CD14-positive monocyte (primary cell): ENCODE measurements around the gene IFT27. TPM values are rescaled to one million over a fixed set of nuclear protein-coding genes. Genes with fewer than 3 reads are reported as not detected.

Experiments used
- DNase-seq, 3 donors: peaks; one replicate each; pipeline ENCODE4 v3.0.0-alpha.2; 2011 to 2022
- H2AFZ ChIP-seq: 2 replicates; pipeline ENCODE4 v1.6.0; 2012; ENCODE audit warnings: mild to moderate bottlenecking, low read depth, low read length, inconsistent platforms; ENCODE audit not compliant: insufficient read depth, poor library complexity, severe bottlenecking
- H3K27ac ChIP-seq, 2 donors: 1 replicate in 1 of 2; 2 replicates in 1 of 2; pipeline ENCODE4 v1.5.1; 2012 to 2013; ENCODE audit warnings: low read length in 2 of 2, control low read depth in 1 of 2, inconsistent platforms in 1 of 2, low read depth in 1 of 2, mild to moderate bottlenecking in 1 of 2
- H3K27me3 ChIP-seq, 2 donors: one replicate each; pipeline versions ENCODE4 v1.6.0 to v1.6.1; 2011 to 2013; ENCODE audit warnings: low read length in 2 of 2; ENCODE audit not compliant: control insufficient read depth in 2 of 2, insufficient read depth in 2 of 2
- H3K36me3 ChIP-seq, 2 donors: replicated peaks in 1 of 2; 1 replicate in 1 of 2; 2 replicates in 1 of 2; pipeline versions ENCODE4 v1.5.1 to v1.6.1; 2012 to 2013; ENCODE audit warnings: low read length in 2 of 2, control low read depth in 1 of 2, inconsistent platforms in 1 of 2, mild to moderate bottlenecking in 1 of 2; ENCODE audit not compliant: insufficient read depth in 2 of 2, control insufficient read depth in 1 of 2
- H3K4me1 ChIP-seq, 2 donors: 1 replicate in 1 of 2; 2 replicates in 1 of 2; pipeline versions ENCODE4 v1.5.1 to v1.6.1; 2012 to 2013; ENCODE audit warnings: low read length in 2 of 2, control low read depth in 1 of 2, inconsistent platforms in 1 of 2, mild to moderate bottlenecking in 1 of 2, moderate library complexity in 1 of 2; ENCODE audit not compliant: insufficient read depth in 2 of 2, control insufficient read depth in 1 of 2
- H3K4me2 ChIP-seq: replicated peaks from 2 replicates; pipeline ENCODE3; 2012; ENCODE audit warnings: low read length, moderate library complexity, mild to moderate bottlenecking; ENCODE audit not compliant: poor library complexity, severe bottlenecking; ENCODE audit errors: extremely low read depth
- H3K4me3 ChIP-seq, 3 experiments: fragments of 200-600 bp in 1 of 3; sonication (generic) in 1 of 3; replicated peaks in 1 of 3; 1 replicate in 2 of 3; 2 replicates in 1 of 3; pipeline ENCODE4 v1.5.1; 2011 to 2013; ENCODE audit warnings: low read length in 3 of 3, mild to moderate bottlenecking in 3 of 3, control low read depth in 2 of 3, low read depth in 2 of 3, inconsistent platforms in 1 of 3, moderate library complexity in 1 of 3
- H3K79me2 ChIP-seq: 2 replicates; pipeline ENCODE4 v1.6.0; 2012; ENCODE audit warnings: mild to moderate bottlenecking, control low read depth, inconsistent platforms, low read length, moderate library complexity; ENCODE audit not compliant: insufficient read depth
- H3K9ac ChIP-seq: 2 replicates; pipeline ENCODE4 v1.6.0; 2017; ENCODE audit warnings: low read length, mild to moderate bottlenecking; ENCODE audit not compliant: insufficient read depth, poor library complexity, severe bottlenecking
- H3K9me3 ChIP-seq, 2 donors: replicated peaks in 1 of 2; 1 replicate in 1 of 2; 2 replicates in 1 of 2; pipeline versions ENCODE4 v1.5.1 to v1.6.1; 2012 to 2013; ENCODE audit warnings: low read length in 2 of 2, control low read depth in 1 of 2; ENCODE audit not compliant: control insufficient read depth in 1 of 2, insufficient read depth in 1 of 2
- H4K20me1 ChIP-seq: 2 replicates; pipeline ENCODE4 v1.6.0; 2012; ENCODE audit warnings: mild to moderate bottlenecking, low read length, control low read depth, moderate library complexity; ENCODE audit not compliant: insufficient read depth
- H3K27ac Mint-ChIP-seq, 7 donors: one replicate each; pipeline ENCODE4 v1.8.0; 2020; ENCODE audit warnings: mild to moderate bottlenecking in 7 of 7, mixed read lengths in 7 of 7, moderate library complexity in 6 of 7, inconsistent platforms in 2 of 7
- H3K27me3 Mint-ChIP-seq, 3 donors: one replicate each; pipeline ENCODE4 v1.8.0; 2021 to 2022; ENCODE audit warnings: low read depth in 3 of 3, mild to moderate bottlenecking in 3 of 3, mixed read lengths in 3 of 3, moderate library complexity in 3 of 3, inconsistent platforms in 1 of 3
- H3K36me3 Mint-ChIP-seq, 2 donors: one replicate each; pipeline ENCODE4 v1.8.0; 2020; ENCODE audit warnings: mixed read lengths in 2 of 2, inconsistent platforms in 1 of 2, mild to moderate bottlenecking in 1 of 2
- H3K4me1 Mint-ChIP-seq: one replicate; pipeline ENCODE4 v1.8.0; 2020; ENCODE audit warnings: mild to moderate bottlenecking, mixed read lengths
- H3K4me3 Mint-ChIP-seq, 2 donors: one replicate each; pipeline ENCODE4 v1.8.0; 2020; ENCODE audit warnings: mild to moderate bottlenecking in 2 of 2, mixed read lengths in 2 of 2, moderate library complexity in 1 of 2
- H3K9me3 Mint-ChIP-seq, 7 donors: one replicate each; pipeline ENCODE4 v1.8.0; 2020 to 2022; ENCODE audit warnings: mixed read lengths in 7 of 7, mild to moderate bottlenecking in 6 of 7, moderate library complexity in 6 of 7, inconsistent platforms in 2 of 7
- WGBS: methylation state at CpG from one replicate; pipeline ENCODE4 v1.1.5; 2013; ENCODE audit warnings: missing lambda C conversion rate; ENCODE audit not compliant: insufficient coverage; 5-methylcytosine and 5-hydroxymethylcytosine counted together
- intact Hi-C, 2 donors: fragments of 100-400 bp; cut with micrococcal nuclease; formaldehyde crosslinking; loops; one replicate each; pipeline versions ENCODE4 v1.15.0 to v1.15.1; 2023
- polyA plus RNA-seq, 3 donors: library from polyadenylated mRNA; depleted of rRNA in 1 of 3; unstranded in 2 of 3; stranded (reverse) in 1 of 3; fragments of 300-500 nt in 2 of 3; fragments of >200 nt in 1 of 3; fragmentation: Illumina TruSeq in 2 of 3; gene quantifications; 1 replicate in 2 of 3; 2 replicates in 1 of 3; pipeline ENCODE4 v1.2.3, GENCODE V29; 2012 to 2021
- TF ChIP-seq, protein P1 (sequence below): fragments of 200-600 bp; IDR thresholded peaks from one replicate; pipeline ENCODE4 v1.8.0; 2022; ENCODE audit warnings: antibody characterized with exemption, mild to moderate bottlenecking

The IFT27 gene
- polyA plus RNA-seq, 3 donors = 12.5 to 16.9 (median 14.6) TPM

DNA sequence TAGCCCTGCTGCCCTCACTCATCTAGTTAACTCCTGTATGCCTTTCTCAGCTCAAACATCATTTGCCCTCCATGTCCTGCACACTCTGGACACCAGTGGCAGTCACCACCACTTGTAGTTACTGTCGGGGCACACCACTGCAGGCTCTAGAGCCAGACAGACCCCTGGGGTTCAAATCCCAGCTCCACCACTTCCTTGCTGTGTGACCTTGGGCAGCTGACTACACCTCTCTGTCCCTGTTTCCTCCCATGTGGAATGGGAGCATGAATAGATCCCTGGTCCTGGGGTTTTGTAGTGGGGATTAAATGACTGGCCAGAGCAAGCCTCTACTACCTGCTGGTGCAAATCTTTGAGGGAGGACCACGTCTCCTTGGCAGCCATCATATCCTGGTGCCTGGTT lies 7.8 kb upstream of the IFT27 start:
- Histone ChIP-seq H3K27ac (no peak overlapping the region), H3K4me3 (no peak overlapping the region), H4K20me1 (no peaks in the 10 kb centered on the region), H3K36me3 (no peaks in the 10 kb centered on the region), H3K27me3 (peaks cover 0 to 6% of the 10 kb centered on the region in 2 donors), H2AFZ (no peak overlapping the region), H3K79me2 (no peaks in the 10 kb centered on the region), H3K9ac (no peak overlapping the region), H3K4me2 (no peak overlapping the region), H3K9me3 (no peaks in the 10 kb centered on the region), H3K4me1 (peaks cover 3 to 6% of the 10 kb centered on the region in 2 donors)
- Mint-ChIP-seq H3K9me3 (peaks cover 0 to 3% (median 0%) of the 10 kb centered on the region in 7 donors), H3K27ac (no peak overlapping the region), H3K4me1 (peaks cover 10% of the 10 kb centered on the region), H3K4me3 (peak overlapping the region in 1 of 2 donors; percentile 58), H3K27me3 (peaks cover 11 to 28% (median 27%) of the 10 kb centered on the region in 3 donors), H3K36me3 (no peaks in the 10 kb centered on the region)
- 80% methylated on average over 1 of the region's 2 CpGs for WGBS
- TF ChIP-seq, protein P1, sequence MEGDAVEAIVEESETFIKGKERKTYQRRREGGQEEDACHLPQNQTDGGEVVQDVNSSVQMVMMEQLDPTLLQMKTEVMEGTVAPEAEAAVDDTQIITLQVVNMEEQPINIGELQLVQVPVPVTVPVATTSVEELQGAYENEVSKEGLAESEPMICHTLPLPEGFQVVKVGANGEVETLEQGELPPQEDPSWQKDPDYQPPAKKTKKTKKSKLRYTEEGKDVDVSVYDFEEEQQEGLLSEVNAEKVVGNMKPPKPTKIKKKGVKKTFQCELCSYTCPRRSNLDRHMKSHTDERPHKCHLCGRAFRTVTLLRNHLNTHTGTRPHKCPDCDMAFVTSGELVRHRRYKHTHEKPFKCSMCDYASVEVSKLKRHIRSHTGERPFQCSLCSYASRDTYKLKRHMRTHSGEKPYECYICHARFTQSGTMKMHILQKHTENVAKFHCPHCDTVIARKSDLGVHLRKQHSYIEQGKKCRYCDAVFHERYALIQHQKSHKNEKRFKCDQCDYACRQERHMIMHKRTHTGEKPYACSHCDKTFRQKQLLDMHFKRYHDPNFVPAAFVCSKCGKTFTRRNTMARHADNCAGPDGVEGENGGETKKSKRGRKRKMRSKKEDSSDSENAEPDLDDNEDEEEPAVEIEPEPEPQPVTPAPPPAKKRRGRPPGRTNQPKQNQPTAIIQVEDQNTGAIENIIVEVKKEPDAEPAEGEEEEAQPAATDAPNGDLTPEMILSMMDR = no peak
- intact Hi-C loops = loop anchor here (2.0 kb wide), 3 partner anchors 73 to 199 kb away; no protein-coding TSS in a partner anchor
- no peak for DNase-seq

DNA sequence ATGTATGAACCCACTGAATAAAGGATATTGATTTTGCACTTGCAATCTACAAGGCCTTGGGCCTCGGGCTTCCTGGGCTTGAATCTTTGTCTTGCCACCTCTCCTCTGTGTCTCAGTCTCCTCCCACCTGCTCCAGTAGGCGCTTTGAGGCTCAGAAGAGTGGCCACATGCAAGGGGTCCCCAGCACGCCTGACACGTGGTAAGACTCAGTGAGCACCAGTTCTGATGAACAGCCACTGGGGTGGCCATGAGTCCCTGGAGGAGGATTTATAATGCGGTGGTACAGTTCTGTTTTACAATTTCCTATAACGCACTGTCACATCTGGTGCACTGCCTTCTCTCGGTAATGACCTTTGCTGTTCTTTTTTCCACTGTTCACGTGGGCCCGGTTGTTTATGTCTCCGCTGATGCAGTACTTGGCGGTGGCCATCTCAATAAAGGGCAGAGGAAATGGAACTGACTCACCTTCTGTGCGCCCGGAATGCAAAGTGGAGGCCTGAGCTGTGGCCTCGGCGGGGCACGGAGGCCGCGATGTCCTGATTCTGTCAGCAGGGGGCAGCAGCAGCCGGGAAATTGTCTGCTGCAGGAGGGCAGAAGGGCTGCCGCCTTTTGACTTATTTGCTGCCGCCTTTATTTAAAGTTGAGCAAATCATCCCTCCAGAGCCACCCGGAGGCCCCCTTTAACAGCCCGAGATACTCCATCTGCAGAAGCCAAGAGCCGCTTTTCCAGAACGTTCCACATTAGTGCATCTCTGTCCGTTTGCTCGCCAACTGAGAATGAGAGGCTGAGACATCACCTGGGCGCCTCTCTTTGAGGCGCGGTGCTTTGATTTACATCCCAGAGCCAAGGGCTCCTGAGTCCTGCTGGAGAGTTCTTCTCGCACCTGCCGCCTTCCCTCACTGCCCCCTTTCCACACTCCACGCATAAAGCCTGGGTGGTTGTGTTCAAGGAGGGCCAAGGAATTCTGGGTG lies 6.0 kb upstream of the IFT27 start:
- Histone ChIP-seq H3K27me3 (peaks cover 0 to 6% of the 10 kb centered on the region in 2 donors), H3K4me2 (no peak overlapping the region), H3K79me2 (no peaks in the 10 kb centered on the region), H3K4me1 (peaks cover 3 to 7% of the 10 kb centered on the region in 2 donors), H3K4me3 (no peak overlapping the region), H2AFZ (no peak overlapping the region), H3K9me3 (no peaks in the 10 kb centered on the region), H3K9ac (no peak overlapping the region), H3K36me3 (no peaks in the 10 kb centered on the region), H4K20me1 (no peaks in the 10 kb centered on the region), H3K27ac (no peak overlapping the region)
- whole genome bisulfite sequencing = 19% methylated on average over 24 of the region's 33 CpGs
- peaks cover 0 to 3% (median 0%) of the 10 kb centered on the region in 7 donors for H3K9me3 Mint-ChIP-seq
- peaks cover 10% of the 10 kb centered on the region for H3K4me1 Mint-ChIP-seq
- intact Hi-C loops = loop anchor here (2.0 kb wide), 3 partner anchors 75 to 201 kb away; no protein-coding TSS in a partner anchor
- TF ChIP-seq, protein P1 = peak; percentile 94
- peak overlapping the region in 1 of 2 donors; percentile 37 for H3K4me3 Mint-ChIP-seq
- H3K27ac Mint-ChIP-seq = peak overlapping the region in 2 of 7 donors; percentile 57 to 63
- no peaks in the 10 kb centered on the region for H3K36me3 Mint-ChIP-seq
- H3K27me3 Mint-ChIP-seq = peaks cover 10 to 28% (median 27%) of the 10 kb centered on the region in 3 donors
- peak; percentile 78 to 88 (median 78) for DNase-seq
